ENCODE data around the gene TMEM132A. TPM values are rescaled to one million over a fixed set of nuclear protein-coding genes. Genes with fewer than 3 reads are reported as not detected.
A peak's percentile ranks its signal among the peaks of the same experiment; 100 is the strongest.

The TMEM132A gene
- total RNA-seq, 1 experiment from 2014 or later, result 57.7 TPM

- H3K4me1 ChIP-seq, result peaks cover 11% of the 10 kb centered on the region; the same call in 1 of the 2 replicates
- H3K9me3 ChIP-seq (replicated peaks), result no peaks in the 10 kb centered on the region
- DNase-seq, result no peak
- peaks cover 20% of the 10 kb centered on the region; the same call in 1 of the 2 replicates for H3K36me3 ChIP-seq
- H3K27me3 ChIP-seq, result no peaks in the 10 kb centered on the region
- no peak overlapping the region for H3K27ac ChIP-seq
- no peak overlapping the region for H3K4me3 ChIP-seq
Measured at GRCh38 chr11:60923326-60923725, 934 bp upstream of the TMEM132A start.

- Histone ChIP-seq H3K27me3 (no peaks in the 10 kb centered on the region), H3K27ac (no peak overlapping the region), H3K36me3 (peaks cover 20% of the 10 kb centered on the region; the same call in 1 of the 2 replicates), H3K4me3 (peak overlapping the region; percentile 95), H3K4me1 (peaks cover 11% of the 10 kb centered on the region; the same call in 1 of the 2 replicates), H3K9me3 (replicated peaks) (no peaks in the 10 kb centered on the region)
- DNase-seq, result no peak
Measured at GRCh38 chr11:60923800-60924109, 505 bp upstream of the TMEM132A start.

GRCh38 chr11:60924906-60925853 is 920 bp downstream of the TMEM132A start:
- Histone ChIP-seq H3K36me3 (peaks cover 10% of the 10 kb centered on the region; the same call in 1 of the 2 replicates), H3K4me3 (peak overlapping the region; percentile 95), H3K27ac (peak overlapping the region; percentile 43), H3K27me3 (no peaks in the 10 kb centered on the region), H3K9me3 (replicated peaks) (no peaks in the 10 kb centered on the region), H3K4me1 (peaks cover 11% of the 10 kb centered on the region; the same call in 1 of the 2 replicates)
- DNase-seq, result peak; percentile 26 to 48

- peak overlapping the region; percentile 95; the same call in 1 of the 2 replicates for H3K4me3 ChIP-seq
- H3K27me3 ChIP-seq, result no peaks in the 10 kb centered on the region
- H3K27ac ChIP-seq, result no peak overlapping the region
- H3K4me1 ChIP-seq, result peaks cover 11% of the 10 kb centered on the region; the same call in 1 of the 2 replicates
- peaks cover 7% of the 10 kb centered on the region; the same call in 1 of the 2 replicates for H3K36me3 ChIP-seq
- no peaks in the 10 kb centered on the region for H3K9me3 ChIP-seq (replicated peaks)
- no peak for DNase-seq
Measured at GRCh38 chr11:60925868-60926267, 1.6 kb downstream of the TMEM132A start.

- peaks cover 11% of the 10 kb centered on the region; the same call in 1 of the 2 replicates for H3K4me1 ChIP-seq
- no peak overlapping the region for H3K4me3 ChIP-seq
- H3K27ac ChIP-seq, result no peak overlapping the region
- H3K36me3 ChIP-seq, result peaks cover 10% of the 10 kb centered on the region; the same call in 1 of the 2 replicates
- H3K27me3 ChIP-seq, result no peaks in the 10 kb centered on the region
- no peak for DNase-seq
- no peaks in the 10 kb centered on the region for H3K9me3 ChIP-seq (replicated peaks)
Measured at GRCh38 chr11:60926500-60926899, 2.2 kb downstream of the TMEM132A start.

- Histone ChIP-seq H3K9me3 (replicated peaks) (no peaks in the 10 kb centered on the region), H3K4me3 (no peak overlapping the region), H3K27me3 (no peaks in the 10 kb centered on the region), H3K36me3 (peaks cover 10% of the 10 kb centered on the region; the same call in 1 of the 2 replicates), H3K4me1 (peaks cover 11% of the 10 kb centered on the region; the same call in 1 of the 2 replicates), H3K27ac (no peak overlapping the region)
- no peak for DNase-seq
Measured at GRCh38 chr11:60927061-60927592, 2.9 kb downstream of the TMEM132A start.

GRCh38 chr11:60927600-60927999 is 3.3 kb downstream of the TMEM132A start:
- no peak for DNase-seq
- H3K36me3 ChIP-seq, result peaks cover 7% of the 10 kb centered on the region; the same call in 1 of the 2 replicates
- no peak overlapping the region for H3K27ac ChIP-seq
- H3K27me3 ChIP-seq, result no peaks in the 10 kb centered on the region
- H3K4me3 ChIP-seq, result no peak overlapping the region
- H3K9me3 ChIP-seq (replicated peaks), result no peaks in the 10 kb centered on the region
- peaks cover 11% of the 10 kb centered on the region; the same call in 1 of the 2 replicates for H3K4me1 ChIP-seq

GRCh38 chr11:60928563-60929001 is 4.3 kb downstream of the TMEM132A start:
- DNase-seq, result no peak
- Histone ChIP-seq H3K9me3 (replicated peaks) (no peaks in the 10 kb centered on the region), H3K4me1 (peaks cover 11% of the 10 kb centered on the region; the same call in 1 of the 2 replicates), H3K27ac (no peak overlapping the region), H3K36me3 (peaks cover 7% of the 10 kb centered on the region; the same call in 1 of the 2 replicates), H3K4me3 (no peak overlapping the region), H3K27me3 (no peaks in the 10 kb centered on the region)

- H3K9me3 ChIP-seq (replicated peaks), result no peaks in the 10 kb centered on the region
- H3K36me3 ChIP-seq, result peaks cover 7% of the 10 kb centered on the region; the same call in 1 of the 2 replicates
- H3K4me1 ChIP-seq, result peaks cover 8% of the 10 kb centered on the region; the same call in 1 of the 2 replicates
- DNase-seq, result no peak
- no peak overlapping the region for H3K4me3 ChIP-seq
- H3K27me3 ChIP-seq, result no peaks in the 10 kb centered on the region
- H3K27ac ChIP-seq, result no peak overlapping the region
Measured at GRCh38 chr11:60929764-60930163, 5.5 kb downstream of the TMEM132A start.

GRCh38 chr11:60930394-60930793 is 6.1 kb downstream of the TMEM132A start:
- Histone ChIP-seq H3K27ac (no peak overlapping the region), H3K36me3 (peaks cover 7% of the 10 kb centered on the region; the same call in 1 of the 2 replicates), H3K4me3 (no peak overlapping the region), H3K27me3 (no peaks in the 10 kb centered on the region), H3K9me3 (replicated peaks) (no peaks in the 10 kb centered on the region), H3K4me1 (peaks cover 5% of the 10 kb centered on the region; the same call in 1 of the 2 replicates)
- no peak for DNase-seq

GRCh38 chr11:60931917-60932316 is 7.7 kb downstream of the TMEM132A start:
- H3K4me3 ChIP-seq, result no peak overlapping the region
- H3K36me3 ChIP-seq, result peaks cover 7% of the 10 kb centered on the region; the same call in 1 of the 2 replicates
- no peak overlapping the region for H3K27ac ChIP-seq
- no peak for DNase-seq
- no peaks in the 10 kb centered on the region for H3K9me3 ChIP-seq (replicated peaks)
- no peaks in the 10 kb centered on the region for H3K27me3 ChIP-seq
- H3K4me1 ChIP-seq, result no peaks in the 10 kb centered on the region

- no peak for DNase-seq
Measured at GRCh38 chr11:60932605-60933356, 8.5 kb downstream of the TMEM132A start.

GRCh38 chr11:60933416-60934123 is 9.3 kb downstream of the TMEM132A start:
- Histone ChIP-seq H3K9me3 (replicated peaks) (no peaks in the 10 kb centered on the region), H3K36me3 (peaks cover 4% of the 10 kb centered on the region; the same call in 1 of the 2 replicates), H3K4me3 (no peak overlapping the region), H3K27me3 (no peaks in the 10 kb centered on the region), H3K4me1 (no peaks in the 10 kb centered on the region), H3K27ac (no peak overlapping the region)
- no peak for DNase-seq

More at GRCh38 chr11:60932605-60933356, 8.5 kb downstream of the TMEM132A start:
- Histone ChIP-seq H3K36me3 (peaks cover 7% of the 10 kb centered on the region; the same call in 1 of the 2 replicates), H3K4me3 (no peak overlapping the region), H3K4me1 (no peaks in the 10 kb centered on the region), H3K27me3 (no peaks in the 10 kb centered on the region), H3K9me3 (replicated peaks) (no peaks in the 10 kb centered on the region), H3K27ac (no peak overlapping the region)
